ENCODE data around the gene TLE5. TPM values are rescaled to one million over a fixed set of nuclear protein-coding genes. Genes with fewer than 3 reads are reported as not detected.
"Not testable (repeated sequence)": the region's sequence is repeated elsewhere in the genome, so short reads cannot be mapped to it uniquely, and the experiment has no call there.

TLE5 gene
- total RNA-seq, 1 donor from 2014 or later, result 428 TPM

DNA sequence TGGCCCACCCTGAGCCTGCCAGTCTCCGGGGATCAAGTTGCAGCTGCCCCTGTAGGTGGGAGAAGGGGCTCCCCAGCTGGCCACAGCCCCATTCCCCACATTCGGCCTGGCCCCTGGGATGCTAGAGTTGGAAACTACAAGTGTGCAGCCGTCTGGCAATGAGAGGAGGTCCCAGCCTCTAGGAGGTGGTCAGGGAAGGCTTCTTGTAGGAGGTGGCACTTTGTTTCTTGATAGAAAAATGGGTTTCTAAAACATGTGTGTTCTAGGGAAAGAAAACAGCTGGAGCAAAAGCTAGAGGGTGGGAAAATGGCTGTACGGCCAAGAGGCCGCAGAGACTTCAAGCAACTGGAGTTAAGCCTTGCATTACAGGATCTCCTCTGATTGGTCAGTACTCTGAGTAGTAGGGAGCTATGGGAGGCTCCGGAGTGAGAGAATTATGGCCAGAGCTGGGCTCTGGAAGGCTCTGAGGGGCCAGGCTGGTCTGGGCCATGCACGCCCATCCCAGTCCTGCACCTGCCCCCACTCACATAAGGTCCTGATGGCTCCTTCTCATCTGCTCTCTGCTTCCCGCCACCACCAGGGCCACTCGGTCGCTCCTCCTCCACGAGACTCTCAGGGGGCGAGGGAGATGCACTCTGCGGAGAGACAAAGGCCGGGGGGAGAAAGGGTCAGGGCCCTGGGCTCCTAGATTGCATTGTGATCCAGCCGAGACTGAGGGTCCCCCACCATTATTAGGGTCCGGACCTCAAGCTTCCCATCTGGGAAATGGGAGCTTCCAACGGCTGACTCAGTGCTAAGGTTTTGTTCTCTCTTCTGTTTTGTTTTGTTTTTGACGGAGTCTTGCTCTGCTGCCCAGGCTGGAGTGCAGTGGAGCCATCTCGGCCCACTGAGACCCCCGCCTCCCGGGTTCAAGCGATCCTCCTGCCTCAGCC is 46.9 kb downstream of the TLE5 start:
- Mint-ChIP-seq H3K27ac (no peak overlapping the region), H3K9me3 (no peaks in the 10 kb centered on the region), H3K4me1 (ENCODE audit: low read depth) (no peaks in the 10 kb centered on the region), H3K36me3 (ENCODE audit: low read depth) (no peaks in the 10 kb centered on the region), H3K27me3 (ENCODE audit: low read depth) (no peaks in the 10 kb centered on the region), H3K4me3 (ENCODE audit: low read depth) (no peak overlapping the region)
- intact Hi-C loops (cut with micrococcal nuclease), result no loop called here
- no peak for DNase-seq (ENCODE audit: low spot score)

DNA sequence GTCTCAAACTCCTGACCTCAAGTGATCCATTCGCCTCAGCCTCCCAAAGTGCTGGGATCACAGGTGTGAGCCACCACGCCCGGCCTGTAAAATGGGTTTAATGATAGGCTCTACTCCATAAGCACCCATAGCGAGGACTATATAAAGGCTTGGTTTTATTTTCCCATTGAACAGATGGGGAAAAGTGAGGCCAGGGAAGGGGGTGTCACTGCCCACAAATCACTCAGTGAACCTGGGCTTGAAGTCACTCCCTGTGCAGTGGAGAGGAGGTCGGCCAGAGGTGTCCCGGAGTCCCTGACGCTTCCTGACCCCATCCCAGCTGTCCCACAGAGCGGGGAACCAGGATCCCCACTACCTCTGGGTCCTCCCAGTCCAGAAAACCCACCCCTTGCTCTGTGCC is 48.2 kb downstream of the TLE5 start:
- no peak for DNase-seq (ENCODE audit: low spot score)
- H3K36me3 Mint-ChIP-seq (ENCODE audit: low read depth), result no peaks in the 10 kb centered on the region
- H3K9me3 Mint-ChIP-seq, result no peaks in the 10 kb centered on the region
- H3K4me1 Mint-ChIP-seq (ENCODE audit: low read depth), result no peaks in the 10 kb centered on the region
- no peaks in the 10 kb centered on the region for H3K27me3 Mint-ChIP-seq (ENCODE audit: low read depth)
- no peak overlapping the region for H3K27ac Mint-ChIP-seq
- no peak overlapping the region for H3K4me3 Mint-ChIP-seq (ENCODE audit: low read depth)
- intact Hi-C loops (cut with micrococcal nuclease), result no loop called here

DNA sequence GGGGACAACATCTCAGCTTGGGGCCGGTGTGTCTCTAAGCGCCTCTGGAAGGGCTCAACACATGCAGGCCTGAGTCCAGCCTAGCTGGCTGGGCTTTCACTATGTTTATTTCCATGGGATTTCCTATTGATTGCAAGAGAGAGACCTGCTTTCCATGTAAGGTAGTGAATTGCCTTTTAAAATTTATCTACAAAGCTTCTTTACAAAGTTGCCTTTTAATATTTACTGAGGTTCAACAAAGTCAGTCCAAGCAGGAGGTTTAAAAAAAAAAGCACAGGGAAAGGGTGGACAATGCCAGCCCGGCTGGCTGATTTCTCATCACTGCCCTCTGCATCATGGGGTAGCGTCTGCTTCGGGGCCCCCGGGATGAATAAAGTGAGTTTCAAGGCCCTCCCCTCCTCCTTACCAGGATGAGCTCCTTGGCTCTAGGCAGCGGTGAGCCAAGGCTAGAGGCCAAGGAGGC is 49.0 kb downstream of the TLE5 start:
- H3K36me3 Mint-ChIP-seq (ENCODE audit: low read depth), result no peaks in the 10 kb centered on the region
- H3K4me3 Mint-ChIP-seq (ENCODE audit: low read depth), result no peak overlapping the region
- no peaks in the 10 kb centered on the region for H3K4me1 Mint-ChIP-seq (ENCODE audit: low read depth)
- intact Hi-C loops (cut with micrococcal nuclease), result no loop called here
- H3K27ac Mint-ChIP-seq, result no peak overlapping the region
- no peak for DNase-seq (ENCODE audit: low spot score)
- no peaks in the 10 kb centered on the region for H3K27me3 Mint-ChIP-seq (ENCODE audit: low read depth)
- H3K9me3 Mint-ChIP-seq, result no peaks in the 10 kb centered on the region

DNA sequence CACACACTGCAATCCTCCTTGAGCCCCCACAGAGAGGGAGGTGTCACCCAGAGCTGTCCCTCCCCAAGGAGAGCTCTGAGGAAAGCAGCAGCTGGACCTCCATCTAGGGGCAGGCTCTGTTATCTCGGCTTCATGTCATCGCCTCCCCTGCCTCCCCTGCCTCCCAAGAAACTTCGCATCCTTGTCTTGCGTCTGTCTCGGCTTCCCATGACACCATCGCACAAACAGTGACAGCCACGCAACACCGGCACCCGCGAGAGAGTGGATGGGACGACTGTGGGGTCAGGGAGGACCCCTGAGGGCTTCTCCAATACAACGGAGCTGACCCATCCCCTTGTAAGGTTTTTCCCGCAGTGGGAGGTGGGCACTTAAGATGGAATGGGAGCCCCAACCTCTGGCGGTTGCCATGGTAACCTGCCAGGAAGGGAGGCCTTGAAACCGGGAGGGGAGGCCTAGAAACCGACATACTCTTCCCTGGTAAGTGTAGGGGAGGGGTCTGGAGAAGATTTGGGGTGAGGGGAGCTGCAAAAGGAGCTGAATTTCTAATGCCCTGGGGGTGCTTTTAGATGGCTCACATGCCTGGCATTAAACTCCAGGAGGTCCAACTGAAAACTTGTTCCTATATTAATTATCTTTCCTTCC is 49.6 kb downstream of the TLE5 start:
- no peak for DNase-seq (ENCODE audit: low spot score)
- Mint-ChIP-seq H3K27ac (no peak overlapping the region), H3K9me3 (no peaks in the 10 kb centered on the region), H3K27me3 (ENCODE audit: low read depth) (no peaks in the 10 kb centered on the region), H3K4me3 (ENCODE audit: low read depth) (no peak overlapping the region), H3K36me3 (ENCODE audit: low read depth) (no peaks in the 10 kb centered on the region), H3K4me1 (ENCODE audit: low read depth) (no peaks in the 10 kb centered on the region)
- intact Hi-C loops (cut with micrococcal nuclease), result no loop called here

DNA sequence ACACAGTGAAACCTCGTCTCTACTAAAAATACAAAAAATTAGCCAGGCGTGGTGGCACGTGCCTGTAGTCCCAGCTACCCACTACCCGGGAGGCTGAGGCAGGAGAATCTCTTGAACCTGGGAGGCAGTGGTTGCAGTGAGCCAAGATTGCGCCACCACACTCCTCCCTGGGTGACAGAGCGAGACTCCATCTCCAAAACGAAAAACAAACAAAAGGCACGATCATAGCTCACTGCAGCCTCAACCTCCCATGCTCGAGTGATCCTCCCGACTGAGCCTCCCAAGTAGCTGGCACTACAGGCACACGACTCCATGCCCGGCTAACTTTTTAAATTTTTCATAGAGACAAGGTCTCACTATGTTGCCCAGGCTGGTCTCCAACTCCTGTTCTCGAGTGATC is 50.2 kb downstream of the TLE5 start:
- H3K4me3 Mint-ChIP-seq (ENCODE audit: low read depth); H3K27ac Mint-ChIP-seq; DNase-seq (ENCODE audit: low spot score); intact Hi-C loops (cut with micrococcal nuclease); H3K4me1 Mint-ChIP-seq (ENCODE audit: low read depth); H3K27me3 Mint-ChIP-seq (ENCODE audit: low read depth); H3K9me3 Mint-ChIP-seq; H3K36me3 Mint-ChIP-seq (ENCODE audit: low read depth): not testable (repeated sequence)

DNA sequence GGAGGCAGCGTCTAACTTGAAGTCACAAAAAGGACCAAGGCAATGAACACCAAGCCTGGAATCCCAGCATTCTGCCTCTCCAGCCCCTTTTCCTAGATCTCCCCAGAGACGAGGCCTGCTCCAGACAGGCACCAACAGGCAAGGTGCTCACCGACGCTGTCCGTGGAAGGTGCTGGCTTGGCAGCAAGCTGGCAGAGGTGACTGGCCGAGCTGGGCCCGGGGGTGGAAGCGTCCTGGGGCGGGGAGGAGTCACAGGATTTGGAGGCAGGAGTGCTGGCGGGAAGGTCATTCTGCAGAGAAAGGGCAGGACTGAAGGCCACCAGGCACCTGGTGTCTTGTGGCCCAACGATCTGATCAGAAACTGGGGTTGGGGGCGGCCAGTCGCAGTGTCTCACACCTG is 51.4 kb downstream of the TLE5 start:
- H3K27me3 Mint-ChIP-seq (ENCODE audit: low read depth), result no peaks in the 10 kb centered on the region
- H3K4me3 Mint-ChIP-seq (ENCODE audit: low read depth), result no peak overlapping the region
- intact Hi-C loops (cut with micrococcal nuclease), result no loop called here
- DNase-seq (ENCODE audit: low spot score), result no peak
- no peaks in the 10 kb centered on the region for H3K4me1 Mint-ChIP-seq (ENCODE audit: low read depth)
- H3K36me3 Mint-ChIP-seq (ENCODE audit: low read depth), result no peaks in the 10 kb centered on the region
- H3K27ac Mint-ChIP-seq, result no peak overlapping the region
- H3K9me3 Mint-ChIP-seq, result no peaks in the 10 kb centered on the region

DNA sequence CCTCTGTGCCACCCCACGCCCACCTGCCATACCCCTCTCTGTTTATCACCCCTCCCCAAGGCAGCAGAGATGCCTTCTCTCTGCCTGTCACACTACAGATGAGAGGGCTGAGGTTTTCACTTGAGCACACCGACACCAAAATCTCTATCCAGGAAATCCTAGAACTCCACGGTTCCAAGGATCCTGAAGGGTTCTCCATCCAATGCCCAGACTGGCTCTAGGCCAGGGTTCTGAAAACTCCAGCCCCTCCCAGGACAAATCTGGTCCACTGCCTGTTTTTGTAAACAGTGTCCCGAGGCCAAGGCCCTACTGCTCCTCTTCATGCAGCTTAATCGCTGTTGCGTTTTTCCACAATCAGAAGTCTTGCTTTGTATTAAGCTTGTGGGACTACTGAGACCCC is 53.3 kb downstream of the TLE5 start:
- Mint-ChIP-seq H3K27me3 (ENCODE audit: low read depth) (no peaks in the 10 kb centered on the region), H3K27ac (no peak overlapping the region), H3K4me3 (ENCODE audit: low read depth) (no peak overlapping the region), H3K4me1 (ENCODE audit: low read depth) (no peaks in the 10 kb centered on the region), H3K36me3 (ENCODE audit: low read depth) (no peaks in the 10 kb centered on the region), H3K9me3 (no peaks in the 10 kb centered on the region)
- DNase-seq (ENCODE audit: low spot score), result no peak
- intact Hi-C loops (cut with micrococcal nuclease), result no loop called here

DNA sequence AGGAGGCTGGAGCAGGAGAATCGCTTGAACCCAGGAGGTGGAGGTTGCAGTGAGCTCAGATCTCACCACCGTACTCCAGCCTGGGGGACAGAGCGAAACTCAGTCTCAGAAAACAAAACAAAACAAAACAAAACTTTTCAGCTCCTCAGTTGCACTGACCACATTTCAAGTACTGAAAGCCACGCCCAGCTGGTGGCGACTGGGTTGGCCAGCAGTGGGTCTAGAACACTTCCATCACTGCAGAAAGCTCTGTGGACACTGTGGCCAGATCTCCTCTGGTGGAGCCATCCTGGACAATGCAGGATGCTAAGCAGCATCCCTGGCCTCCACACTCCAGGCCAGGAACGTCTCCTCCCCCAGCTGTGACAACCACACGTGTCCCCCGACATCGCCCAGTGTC is 54.3 kb downstream of the TLE5 start:
- Mint-ChIP-seq H3K4me1 (ENCODE audit: low read depth) (no peaks in the 10 kb centered on the region), H3K27ac (no peak overlapping the region), H3K36me3 (ENCODE audit: low read depth) (no peaks in the 10 kb centered on the region), H3K9me3 (no peaks in the 10 kb centered on the region), H3K27me3 (ENCODE audit: low read depth) (no peaks in the 10 kb centered on the region), H3K4me3 (ENCODE audit: low read depth) (no peak overlapping the region)
- DNase-seq (ENCODE audit: low spot score), result no peak
- intact Hi-C loops (cut with micrococcal nuclease), result no loop called here

DNA sequence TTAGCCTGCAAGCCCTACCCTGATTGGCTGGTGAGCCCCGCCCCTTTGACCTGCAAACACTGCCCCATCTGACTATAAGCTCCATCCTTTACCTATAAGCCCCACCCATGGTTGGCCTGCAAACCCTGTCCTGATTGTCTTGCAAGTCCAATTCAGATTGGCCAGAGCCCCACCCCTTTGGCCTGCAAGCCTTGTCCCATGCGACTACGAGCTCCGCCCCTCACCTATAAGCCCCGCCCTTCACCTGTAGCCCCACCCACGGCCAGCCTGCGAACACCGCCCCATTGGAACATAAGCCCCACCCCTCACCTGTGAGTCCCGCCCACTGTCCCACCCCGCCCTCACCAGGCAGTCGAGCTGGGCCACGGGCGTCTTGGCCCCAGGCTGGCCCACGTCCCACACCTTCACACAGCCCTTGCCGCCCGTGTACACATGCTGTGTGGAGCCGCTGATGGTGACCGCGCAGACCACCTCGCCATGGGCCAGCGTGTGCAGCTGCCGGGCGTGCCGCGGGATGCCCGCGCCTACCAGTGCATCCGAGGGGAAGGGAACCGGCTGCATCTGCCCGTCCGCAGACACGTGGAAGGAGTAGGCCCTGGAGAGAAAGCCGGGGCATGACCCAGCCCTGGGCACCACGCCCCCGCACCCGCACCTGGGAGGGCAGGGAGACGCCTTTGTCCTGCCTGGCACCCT is 56.1 kb downstream of the TLE5 start:
- intact Hi-C loops (cut with micrococcal nuclease), result no loop called here
- DNase-seq (ENCODE audit: low spot score), result no peak
- H3K9me3 Mint-ChIP-seq, result no peaks in the 10 kb centered on the region
- H3K4me1 Mint-ChIP-seq (ENCODE audit: low read depth), result no peaks in the 10 kb centered on the region
- no peak overlapping the region for H3K4me3 Mint-ChIP-seq (ENCODE audit: low read depth)
- H3K36me3 Mint-ChIP-seq (ENCODE audit: low read depth), result no peaks in the 10 kb centered on the region
- H3K27ac Mint-ChIP-seq, result no peak overlapping the region
- no peaks in the 10 kb centered on the region for H3K27me3 Mint-ChIP-seq (ENCODE audit: low read depth)

DNA sequence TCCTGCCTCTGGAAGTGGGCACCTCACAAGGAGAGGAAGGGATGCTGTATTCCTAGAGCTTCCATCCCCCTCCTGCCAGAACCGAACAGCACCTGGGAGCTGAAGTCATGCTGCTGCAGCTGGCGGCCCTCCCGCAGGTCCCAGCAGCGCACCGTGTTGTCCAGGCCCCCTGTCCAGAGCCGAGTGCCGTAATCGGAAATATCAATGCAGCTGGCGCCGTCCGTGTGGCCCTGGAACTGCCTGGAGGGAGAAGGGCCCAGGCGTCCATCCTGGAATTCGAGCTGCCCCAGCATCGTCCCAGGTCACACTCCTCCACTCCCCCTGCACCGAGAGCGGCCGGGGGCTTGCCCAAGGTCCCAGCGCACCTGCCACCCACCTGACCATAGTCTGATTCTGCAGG is 57.0 kb downstream of the TLE5 start:
- no peak overlapping the region for H3K4me3 Mint-ChIP-seq (ENCODE audit: low read depth)
- H3K36me3 Mint-ChIP-seq (ENCODE audit: low read depth), result no peaks in the 10 kb centered on the region
- no peak for DNase-seq (ENCODE audit: low spot score)
- intact Hi-C loops (cut with micrococcal nuclease), result no loop called here
- H3K4me1 Mint-ChIP-seq (ENCODE audit: low read depth), result no peaks in the 10 kb centered on the region
- no peaks in the 10 kb centered on the region for H3K9me3 Mint-ChIP-seq
- no peaks in the 10 kb centered on the region for H3K27me3 Mint-ChIP-seq (ENCODE audit: low read depth)
- no peak overlapping the region for H3K27ac Mint-ChIP-seq

DNA sequence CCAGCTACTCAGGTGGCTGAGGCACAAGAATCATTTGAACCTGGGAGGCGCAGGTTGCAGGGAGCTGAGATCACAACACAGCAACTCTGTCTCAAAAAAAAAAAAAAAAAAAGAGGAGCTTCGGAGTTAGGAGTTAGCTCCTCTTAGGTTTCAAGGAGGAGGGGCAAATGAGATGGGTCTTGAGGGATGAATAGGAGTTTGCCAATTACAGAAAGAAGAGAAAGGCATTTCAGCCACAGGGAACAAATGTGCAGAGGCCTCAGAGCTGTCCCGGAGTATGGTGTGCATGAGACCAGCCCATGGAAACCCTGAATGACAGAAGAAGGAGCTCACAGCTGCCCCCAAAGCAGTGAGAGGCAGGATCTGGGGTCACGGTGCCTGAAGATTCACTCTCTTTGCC is 57.8 kb downstream of the TLE5 start:
- no peak for DNase-seq (ENCODE audit: low spot score)
- no peak overlapping the region for H3K27ac Mint-ChIP-seq
- intact Hi-C loops (cut with micrococcal nuclease), result no loop called here
- no peak overlapping the region for H3K4me3 Mint-ChIP-seq (ENCODE audit: low read depth)
- H3K27me3 Mint-ChIP-seq (ENCODE audit: low read depth), result no peaks in the 10 kb centered on the region
- H3K4me1 Mint-ChIP-seq (ENCODE audit: low read depth), result no peaks in the 10 kb centered on the region
- no peaks in the 10 kb centered on the region for H3K9me3 Mint-ChIP-seq
- H3K36me3 Mint-ChIP-seq (ENCODE audit: low read depth), result no peaks in the 10 kb centered on the region

DNA sequence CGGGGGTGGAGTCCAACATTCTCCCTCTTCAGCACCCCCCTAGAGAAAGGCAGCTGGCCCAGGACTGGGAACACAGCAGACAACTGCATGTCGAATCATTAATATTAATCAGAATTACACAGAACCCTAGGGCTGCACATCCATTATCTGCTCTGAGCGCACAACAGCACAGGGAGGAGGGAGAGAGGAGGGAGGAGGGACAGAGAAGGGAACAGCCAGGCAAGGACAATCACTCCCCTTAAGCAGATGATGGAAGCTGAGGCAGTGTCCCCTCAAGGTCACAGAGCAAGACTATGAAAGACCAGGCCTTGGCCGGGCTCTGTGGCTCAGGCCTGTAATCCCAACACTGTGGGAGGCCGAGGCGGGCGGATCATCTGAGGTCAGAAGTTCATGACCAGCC is 59.2 kb downstream of the TLE5 start:
- Mint-ChIP-seq H3K9me3 (no peaks in the 10 kb centered on the region), H3K4me1 (ENCODE audit: low read depth) (no peaks in the 10 kb centered on the region), H3K36me3 (ENCODE audit: low read depth) (no peaks in the 10 kb centered on the region), H3K27me3 (ENCODE audit: low read depth) (no peaks in the 10 kb centered on the region), H3K4me3 (ENCODE audit: low read depth) (no peak overlapping the region), H3K27ac (no peak overlapping the region)
- intact Hi-C loops (cut with micrococcal nuclease), result no loop called here
- no peak for DNase-seq (ENCODE audit: low spot score)
